Body of pancreas (tissue), 4 donors: ENCODE data around the gene PPP2R2B.

ENCODE experiments used
- POLR2A ChIP-seq, 3 donors: fragments of 450-650 bp; IDR thresholded peaks; one replicate each; pipeline ENCODE4 v1.6.1; 2016; ENCODE audit warnings: antibody characterized with exemption in 3 of 3, mild to moderate bottlenecking in 2 of 3
- TF ChIP-seq, protein P1 (sequence below), 7 experiments: fragments of 450-650 bp in 4 of 7; fragments of 200-600 bp in 3 of 7; sonication (generic) in 3 of 7; IDR thresholded peaks; one replicate each; pipeline ENCODE4 v1.5.1; 2016 to 2019; ENCODE audit warnings: antibody characterized with exemption in 7 of 7

DNA sequence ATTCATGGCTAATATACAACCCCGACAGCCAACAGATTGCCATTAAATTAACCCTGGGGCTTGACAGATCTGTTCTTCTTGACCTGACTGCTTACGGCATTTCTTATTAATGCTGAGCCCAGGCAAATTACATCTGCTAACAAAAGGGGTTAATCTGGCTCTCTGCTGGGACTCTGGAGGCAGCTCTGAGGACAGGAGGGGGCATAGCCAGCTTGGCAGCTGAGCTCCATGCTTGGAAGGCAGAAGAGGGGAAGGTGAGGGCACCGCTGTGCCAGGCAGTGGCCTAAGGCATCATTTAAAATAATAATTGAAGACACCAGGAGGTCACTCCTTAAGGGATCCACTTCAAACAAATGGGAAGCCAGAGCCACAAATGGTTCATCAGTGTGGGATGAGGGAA, 236.6 kb downstream of the PPP2R2B start:
- TF ChIP-seq, protein P1, sequence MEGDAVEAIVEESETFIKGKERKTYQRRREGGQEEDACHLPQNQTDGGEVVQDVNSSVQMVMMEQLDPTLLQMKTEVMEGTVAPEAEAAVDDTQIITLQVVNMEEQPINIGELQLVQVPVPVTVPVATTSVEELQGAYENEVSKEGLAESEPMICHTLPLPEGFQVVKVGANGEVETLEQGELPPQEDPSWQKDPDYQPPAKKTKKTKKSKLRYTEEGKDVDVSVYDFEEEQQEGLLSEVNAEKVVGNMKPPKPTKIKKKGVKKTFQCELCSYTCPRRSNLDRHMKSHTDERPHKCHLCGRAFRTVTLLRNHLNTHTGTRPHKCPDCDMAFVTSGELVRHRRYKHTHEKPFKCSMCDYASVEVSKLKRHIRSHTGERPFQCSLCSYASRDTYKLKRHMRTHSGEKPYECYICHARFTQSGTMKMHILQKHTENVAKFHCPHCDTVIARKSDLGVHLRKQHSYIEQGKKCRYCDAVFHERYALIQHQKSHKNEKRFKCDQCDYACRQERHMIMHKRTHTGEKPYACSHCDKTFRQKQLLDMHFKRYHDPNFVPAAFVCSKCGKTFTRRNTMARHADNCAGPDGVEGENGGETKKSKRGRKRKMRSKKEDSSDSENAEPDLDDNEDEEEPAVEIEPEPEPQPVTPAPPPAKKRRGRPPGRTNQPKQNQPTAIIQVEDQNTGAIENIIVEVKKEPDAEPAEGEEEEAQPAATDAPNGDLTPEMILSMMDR (IDR thresholded peaks at IDR 0.05), result no peak
- TF ChIP-seq POLR2A (IDR thresholded peaks at IDR 0.05), result no peak
